Measurements from ENCODE around the gene ADAMTSL1. TPM values are rescaled to one million over a fixed set of nuclear protein-coding genes. Genes with fewer than 3 reads are reported as not detected.

Gene ADAMTSL1
- total RNA-seq, 8 experiments from 2014 or later = 5.3 to 87.8 (median 11.5) TPM

GRCh38 chr9:18739641-18740318 is 265.8 kb downstream of the ADAMTSL1 start:
- no peak overlapping the region for H3K27ac ChIP-seq
- ATAC-seq (replicated peaks in 6 of 8) = peak in 4 of 8 experiments; percentile 34 to 81 (median 53)
- in situ Hi-C loops (cut with MboI; ENCODE audit: low pct_unique_long_range_greater_than_20kb in 2 of 9, low sequenced_read_pairs in 9 of 9, unreplicated experiment in 9 of 9) = no loop called here
- WGBS, 10 experiments = 20 to 100% (median 57%) methylated on average over 1 to 5 of the region's 5 CpGs; no CpG with 5 or more reads in 5 of the 10 experiments
- H3K4me3 ChIP-seq = no peak overlapping the region
- H3K4me1 ChIP-seq (replicated peaks in 1 of 2) = peaks cover 10% of the 10 kb centered on the region in 2 donors

GRCh38 chr9:18741359-18741758 is 267.4 kb downstream of the ADAMTSL1 start:
- H3K4me1 ChIP-seq (replicated peaks in 1 of 2) = peaks cover 13 to 16% of the 10 kb centered on the region in 2 donors
- H3K27ac ChIP-seq = no peak overlapping the region
- ATAC-seq (replicated peaks in 6 of 8) = peak in 3 of 8 experiments; percentile 64 to 78 (median 70)
- no peak overlapping the region for H3K4me3 ChIP-seq
- in situ Hi-C loops (cut with MboI; ENCODE audit: low pct_unique_long_range_greater_than_20kb in 2 of 9, low sequenced_read_pairs in 9 of 9, unreplicated experiment in 9 of 9) = no loop called here
- WGBS, 10 experiments = 0 to 100% (median 33%) methylated on average over 1 of the region's 1 CpG; no CpG with 5 or more reads in 3 of the 10 experiments

GRCh38 chr9:18741945-18742344 is 268.0 kb downstream of the ADAMTSL1 start:
- peak in 3 of 8 experiments; percentile 21 to 59 (median 58) for ATAC-seq (replicated peaks in 6 of 8)
- WGBS, 10 experiments = 50 to 100% (median 93%) methylated on average over 1 of the region's 1 CpG; no CpG with 5 or more reads in 6 of the 10 experiments
- no peak overlapping the region for H3K4me3 ChIP-seq
- peaks cover 13 to 22% of the 10 kb centered on the region in 2 donors for H3K4me1 ChIP-seq (replicated peaks in 1 of 2)
- in situ Hi-C loops (cut with MboI; ENCODE audit: low pct_unique_long_range_greater_than_20kb in 2 of 9, low sequenced_read_pairs in 9 of 9, unreplicated experiment in 9 of 9) = no loop called here
- H3K27ac ChIP-seq = no peak overlapping the region

- H3K4me3 ChIP-seq = no peak overlapping the region
- ATAC-seq (replicated peaks in 6 of 8) = no peak
- in situ Hi-C loops (cut with MboI; ENCODE audit: low pct_unique_long_range_greater_than_20kb in 2 of 9, low sequenced_read_pairs in 9 of 9, unreplicated experiment in 9 of 9) = no loop called here
- no peak overlapping the region for H3K27ac ChIP-seq
- H3K4me1 ChIP-seq (replicated peaks in 1 of 2) = peaks cover 10 to 20% of the 10 kb centered on the region in 2 donors
- 86 to 100% (median 95%) methylated on average over 1 to 6 of the region's 6 CpGs for WGBS, 10 experiments
Observed at GRCh38 chr9:18743421-18743820, 269.5 kb downstream of the ADAMTSL1 start.

GRCh38 chr9:18743971-18744370 is 270.0 kb downstream of the ADAMTSL1 start:
- WGBS, 10 experiments = 60 to 100% (median 79%) methylated on average over 1 to 2 of the region's 2 CpGs; no CpG with 5 or more reads in 3 of the 10 experiments
- in situ Hi-C loops (cut with MboI; ENCODE audit: low pct_unique_long_range_greater_than_20kb in 2 of 9, low sequenced_read_pairs in 9 of 9, unreplicated experiment in 9 of 9) = no loop called here
- Histone ChIP-seq H3K27ac (no peak overlapping the region), H3K4me1 (replicated peaks in 1 of 2) (peaks cover 8 to 19% of the 10 kb centered on the region in 2 donors), H3K4me3 (no peak overlapping the region)
- ATAC-seq (replicated peaks in 6 of 8) = no peak

- H3K27ac ChIP-seq = no peak overlapping the region
- H3K4me1 ChIP-seq (replicated peaks in 1 of 2) = peaks cover 8 to 14% of the 10 kb centered on the region in 2 donors
- 17 to 100% (median 83%) methylated on average over 1 to 2 of the region's 2 CpGs; no CpG with 5 or more reads in 5 of the 10 experiments for WGBS, 10 experiments
- ATAC-seq (replicated peaks in 6 of 8) = peak in 3 of 8 experiments; percentile 7 to 29 (median 10)
- no peak overlapping the region for H3K4me3 ChIP-seq
- in situ Hi-C loops (cut with MboI; ENCODE audit: low pct_unique_long_range_greater_than_20kb in 2 of 9, low sequenced_read_pairs in 9 of 9, unreplicated experiment in 9 of 9) = no loop called here
Observed at GRCh38 chr9:18745710-18746109, 271.8 kb downstream of the ADAMTSL1 start.

- ATAC-seq (replicated peaks in 6 of 8) = peak in 5 of 8 experiments; percentile 84 to 96 (median 90)
- no peak overlapping the region for H3K4me3 ChIP-seq
- WGBS, 10 experiments = 0 to 80% (median 0%) methylated on average over 1 of the region's 1 CpG; no CpG with 5 or more reads in 2 of the 10 experiments
- no peak overlapping the region for H3K27ac ChIP-seq
- H3K4me1 ChIP-seq (replicated peaks in 1 of 2) = peaks cover 4 to 14% of the 10 kb centered on the region in 2 donors
- in situ Hi-C loops (cut with MboI; ENCODE audit: low pct_unique_long_range_greater_than_20kb in 2 of 9, low sequenced_read_pairs in 9 of 9, unreplicated experiment in 9 of 9) = no loop called here
Observed at GRCh38 chr9:18746631-18747030, 272.7 kb downstream of the ADAMTSL1 start.

GRCh38 chr9:18747595-18747994 is 273.6 kb downstream of the ADAMTSL1 start:
- Histone ChIP-seq H3K27ac (no peak overlapping the region), H3K4me3 (no peak overlapping the region), H3K4me1 (replicated peaks in 1 of 2) (peaks cover 4 to 14% of the 10 kb centered on the region in 2 donors)
- 33 to 88% (median 81%) methylated on average over 1 to 3 of the region's 3 CpGs; no CpG with 5 or more reads in 2 of the 10 experiments for WGBS, 10 experiments
- in situ Hi-C loops (cut with MboI; ENCODE audit: low pct_unique_long_range_greater_than_20kb in 2 of 9, low sequenced_read_pairs in 9 of 9, unreplicated experiment in 9 of 9) = no loop called here
- peak in 2 of 8 experiments; percentile 60 to 67 for ATAC-seq (replicated peaks in 6 of 8)

GRCh38 chr9:18748251-18748701 is 274.3 kb downstream of the ADAMTSL1 start:
- in situ Hi-C loops (cut with MboI; ENCODE audit: low pct_unique_long_range_greater_than_20kb in 2 of 9, low sequenced_read_pairs in 9 of 9, unreplicated experiment in 9 of 9) = no loop called here
- H3K4me1 ChIP-seq (replicated peaks in 1 of 2) = peaks cover 4 to 14% of the 10 kb centered on the region in 2 donors
- H3K4me3 ChIP-seq = no peak overlapping the region
- 50 to 100% (median 93%) methylated on average over 1 of the region's 1 CpG; no CpG with 5 or more reads in 4 of the 10 experiments for WGBS, 10 experiments
- ATAC-seq (replicated peaks in 6 of 8) = peak in 1 of 8 experiments; percentile 23
- H3K27ac ChIP-seq = no peak overlapping the region

- ATAC-seq (replicated peaks in 6 of 8) = no peak
- Histone ChIP-seq H3K27ac (no peak overlapping the region), H3K4me3 (no peak overlapping the region), H3K4me1 (replicated peaks in 1 of 2) (peaks cover 4 to 14% of the 10 kb centered on the region in 2 donors)
- in situ Hi-C loops (cut with MboI; ENCODE audit: low pct_unique_long_range_greater_than_20kb in 2 of 9, low sequenced_read_pairs in 9 of 9, unreplicated experiment in 9 of 9) = no loop called here
- 67 to 100% (median 90%) methylated on average over 1 of the region's 1 CpG; no CpG with 5 or more reads in 6 of the 10 experiments for WGBS, 10 experiments
Observed at GRCh38 chr9:18749711-18750110, 275.8 kb downstream of the ADAMTSL1 start.

- 40 to 100% (median 96%) methylated on average over 1 to 4 of the region's 4 CpGs; no CpG with 5 or more reads in 1 of the 10 experiments for WGBS, 10 experiments
- H3K27ac ChIP-seq = no peak overlapping the region
- H3K4me3 ChIP-seq = no peak overlapping the region
- ATAC-seq (replicated peaks in 6 of 8) = no peak
- peaks cover 5 to 6% of the 10 kb centered on the region in 2 donors for H3K4me1 ChIP-seq (replicated peaks in 1 of 2)
- in situ Hi-C loops (cut with MboI; ENCODE audit: low pct_unique_long_range_greater_than_20kb in 2 of 9, low sequenced_read_pairs in 9 of 9, unreplicated experiment in 9 of 9) = no loop called here
Observed at GRCh38 chr9:18753904-18754303, 280.0 kb downstream of the ADAMTSL1 start.

GRCh38 chr9:18754537-18754936 is 280.6 kb downstream of the ADAMTSL1 start:
- WGBS, 10 experiments = 60 to 100% (median 87%) methylated on average over 1 to 4 of the region's 4 CpGs; no CpG with 5 or more reads in 2 of the 10 experiments
- ATAC-seq (replicated peaks in 6 of 8) = no peak
- Histone ChIP-seq H3K27ac (no peak overlapping the region), H3K4me1 (replicated peaks in 1 of 2) (peaks cover 5 to 6% of the 10 kb centered on the region in 2 donors), H3K4me3 (no peak overlapping the region)
- in situ Hi-C loops (cut with MboI; ENCODE audit: low pct_unique_long_range_greater_than_20kb in 2 of 9, low sequenced_read_pairs in 9 of 9, unreplicated experiment in 9 of 9) = no loop called here

- no peak for ATAC-seq (replicated peaks in 6 of 8)
- H3K27ac ChIP-seq = no peak overlapping the region
- peaks cover 5 to 6% of the 10 kb centered on the region in 2 donors for H3K4me1 ChIP-seq (replicated peaks in 1 of 2)
- no peak overlapping the region for H3K4me3 ChIP-seq
- in situ Hi-C loops (cut with MboI; ENCODE audit: low pct_unique_long_range_greater_than_20kb in 2 of 9, low sequenced_read_pairs in 9 of 9, unreplicated experiment in 9 of 9) = no loop called here
- WGBS, 10 experiments = 86 to 100% (median 95%) methylated on average over 1 to 2 of the region's 2 CpGs; no CpG with 5 or more reads in 4 of the 10 experiments
Observed at GRCh38 chr9:18755263-18755662, 281.3 kb downstream of the ADAMTSL1 start.
